Suprapubic skin (tissue), 3 donors: ENCODE measurements around the gene TMCC1.

ENCODE experiments used
- EP300 ChIP-seq: sonication (generic); formaldehyde crosslinking; IDR thresholded peaks from one replicate; pipeline ENCODE4 v1.6.1; 2017; ENCODE audit warnings: antibody characterized with exemption
- POLR2A ChIP-seq, 2 donors: fragments of 450-650 bp; IDR thresholded peaks; one replicate each; pipeline ENCODE4 v1.6.1; 2017; ENCODE audit warnings: antibody characterized with exemption in 2 of 2, mild to moderate bottlenecking in 2 of 2, moderate library complexity in 2 of 2
- TF ChIP-seq, protein P1 (sequence below), 2 donors: fragments of 200-600 bp in 1 of 2; fragments of 450-650 bp in 1 of 2; sonication (generic) in 1 of 2; IDR thresholded peaks; one replicate each; pipeline ENCODE4 v1.5.1; 2016 to 2019; ENCODE audit warnings: antibody characterized with exemption in 2 of 2, mild to moderate bottlenecking in 1 of 2, moderate library complexity in 1 of 2

- TF ChIP-seq, protein P1, sequence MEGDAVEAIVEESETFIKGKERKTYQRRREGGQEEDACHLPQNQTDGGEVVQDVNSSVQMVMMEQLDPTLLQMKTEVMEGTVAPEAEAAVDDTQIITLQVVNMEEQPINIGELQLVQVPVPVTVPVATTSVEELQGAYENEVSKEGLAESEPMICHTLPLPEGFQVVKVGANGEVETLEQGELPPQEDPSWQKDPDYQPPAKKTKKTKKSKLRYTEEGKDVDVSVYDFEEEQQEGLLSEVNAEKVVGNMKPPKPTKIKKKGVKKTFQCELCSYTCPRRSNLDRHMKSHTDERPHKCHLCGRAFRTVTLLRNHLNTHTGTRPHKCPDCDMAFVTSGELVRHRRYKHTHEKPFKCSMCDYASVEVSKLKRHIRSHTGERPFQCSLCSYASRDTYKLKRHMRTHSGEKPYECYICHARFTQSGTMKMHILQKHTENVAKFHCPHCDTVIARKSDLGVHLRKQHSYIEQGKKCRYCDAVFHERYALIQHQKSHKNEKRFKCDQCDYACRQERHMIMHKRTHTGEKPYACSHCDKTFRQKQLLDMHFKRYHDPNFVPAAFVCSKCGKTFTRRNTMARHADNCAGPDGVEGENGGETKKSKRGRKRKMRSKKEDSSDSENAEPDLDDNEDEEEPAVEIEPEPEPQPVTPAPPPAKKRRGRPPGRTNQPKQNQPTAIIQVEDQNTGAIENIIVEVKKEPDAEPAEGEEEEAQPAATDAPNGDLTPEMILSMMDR (IDR thresholded peaks at IDR 0.05): no peak
- TF ChIP-seq POLR2A (IDR thresholded peaks at IDR 0.05) (no peak), EP300 (no peak)
These were observed 43.2 kb upstream of the TMCC1 start for GRCh38 chr3:129936757-129937156.
